GM12878 (cell line): ENCODE data around the gene AQP11. TPM values are rescaled to one million over a fixed set of nuclear protein-coding genes. Genes with fewer than 3 reads are reported as not detected.

ENCODE experiments used
- ATAC-seq: fragments of 200-7000 bp; cut with Tn5 transposase; 3 replicates; pipeline ENCODE4 v1.9.1; 2020; ENCODE audit warnings: mild to moderate bottlenecking, moderate library complexity
- BruUV-seq: library from RNA; stranded (reverse); fragments of 400-500 nt; replicated peaks from 2 replicates; lab custom pipeline; 2021; lab: Mats Ljungman, UMichigan
- CTCF ChIA-PET: fragments of 300-600 bp; sonication (Branson Sonifier 250); formaldehyde crosslinking; extraction: SDS; loops from one replicate; lab custom pipeline; 2021; ENCODE audit warnings: inconsistent platforms; lab: Yijun Ruan, JAX
- POLR2A ChIA-PET: fragments of 350-600 bp; formaldehyde crosslinking; extraction: SDS; loops from one replicate; lab custom pipeline; 2021; ENCODE audit warnings: inconsistent platforms; lab: Charles Lee
- RAD21 ChIA-PET: fragments of 300-600 bp; sonication (Branson Sonifier 250); formaldehyde crosslinking; loops from one replicate; lab custom pipeline; 2023; ENCODE audit warnings: antibody characterized with exemption; ENCODE audit not compliant: unreplicated experiment; lab: Charles Lee
- SMC1A ChIA-PET: fragments of 300-600 bp; sonication (Branson Sonifier 250); formaldehyde crosslinking; loops from one replicate; lab custom pipeline; 2023; ENCODE audit not compliant: unreplicated experiment, uncharacterized antibody; lab: Charles Lee
- DNase-seq: peaks from one replicate; pipeline ENCODE4 v3.0.0-alpha.2; 2011; ENCODE audit warnings: low read depth, low spot score
- FAIRE-seq: peaks from 3 replicates; lab custom pipeline; 2011; peaks lifted over from hg19 to GRCh38; lab: Jason Lieb, UNC
- H2AFZ ChIP-seq: 2 replicates; pipeline ENCODE4 v1.6.0; 2011; ENCODE audit warnings: low read depth, low read length, control low read depth; ENCODE audit not compliant: control insufficient read depth
- H3K27ac ChIP-seq: 2 replicates; pipeline ENCODE4 v1.5.1; 2011; ENCODE audit warnings: control low read depth; ENCODE audit not compliant: control insufficient read depth, insufficient read depth
- H3K27me3 ChIP-seq, 2 experiments: replicated peaks in 1 of 2; 2 replicates each; pipeline versions ENCODE4 v1.6.0 to v1.6.1; 2011; ENCODE audit warnings: low read length in 1 of 2; ENCODE audit not compliant: control insufficient read depth in 2 of 2, insufficient read depth in 2 of 2
- H3K36me3 ChIP-seq, 2 experiments: 2 replicates each; pipeline ENCODE4 v1.5.1; 2011; ENCODE audit warnings: low read length in 1 of 2; ENCODE audit not compliant: control insufficient read depth in 2 of 2, insufficient read depth in 2 of 2
- H3K4me1 ChIP-seq: 2 replicates; pipeline ENCODE4 v1.6.1; 2011; ENCODE audit warnings: mild to moderate bottlenecking, low read length, moderate library complexity, mixed read lengths; ENCODE audit not compliant: control insufficient read depth, insufficient read depth
- H3K4me2 ChIP-seq: 2 replicates; pipeline ENCODE4 v1.6.0; 2011; ENCODE audit warnings: control low read depth; ENCODE audit not compliant: control insufficient read depth, insufficient read depth
- H3K4me3 ChIP-seq: fragments of 200-600 bp; sonication (generic); 2 replicates; pipeline ENCODE4 v1.5.1; 2016
- H3K79me2 ChIP-seq: 2 replicates; pipeline ENCODE4 v1.6.0; 2011; ENCODE audit warnings: low read length; ENCODE audit not compliant: control insufficient read depth, insufficient read depth
- H3K9ac ChIP-seq: 2 replicates; pipeline ENCODE4 v1.8.0; 2011; ENCODE audit warnings: low read length, control low read depth, mixed read lengths; ENCODE audit not compliant: control insufficient read depth, insufficient read depth
- H3K9me3 ChIP-seq: replicated peaks from 3 replicates; pipeline ENCODE4 v1.5.1; 2011; ENCODE audit warnings: mild to moderate bottlenecking, low read length; ENCODE audit not compliant: control insufficient read depth, insufficient read depth
- H4K20me1 ChIP-seq: 2 replicates; pipeline ENCODE4 v1.6.0; 2011; ENCODE audit not compliant: control insufficient read depth, insufficient read depth
- ASH2L ChIP-seq: fragments of 300-600, 200-600 bp; sonication (generic); IDR thresholded peaks from 2 replicates; pipeline ENCODE4 v1.6.1; 2017; ENCODE audit warnings: low read depth, mild to moderate bottlenecking, borderline replicate concordance
- BACH1 ChIP-seq: fragments of 450-650 bp; IDR thresholded peaks from 2 replicates; pipeline ENCODE4 v1.6.1; 2017; ENCODE audit warnings: mild to moderate bottlenecking, borderline replicate concordance
- CREB1 ChIP-seq: IDR thresholded peaks from 2 replicates; pipeline ENCODE4 v1.6.1; 2012; ENCODE audit warnings: low read depth, mild to moderate bottlenecking, inconsistent platforms
- EZH2 ChIP-seq: IDR thresholded peaks from 2 replicates; pipeline ENCODE4 v1.6.1; 2012; ENCODE audit warnings: low read depth, mild to moderate bottlenecking, control low read depth, inconsistent platforms, low read length, borderline replicate concordance; ENCODE audit not compliant: control insufficient read depth
- HDAC2 ChIP-seq: fragments of 200-600 bp; sonication (generic); IDR thresholded peaks from 2 replicates; pipeline ENCODE4 v1.6.1; 2017
- JUNB ChIP-seq: IDR thresholded peaks from 2 replicates; pipeline ENCODE4 v1.6.1; 2016; ENCODE audit warnings: antibody characterized with exemption, mild to moderate bottlenecking
- KAT2A ChIP-seq: conservative IDR thresholded peaks from 2 replicates; pipeline ENCODE4 v1.6.1; 2011; ENCODE audit warnings: low read depth, low read length; ENCODE audit not compliant: control insufficient read depth
- NFXL1 ChIP-seq: fragments of 450-650 bp; IDR thresholded peaks from 2 replicates; pipeline ENCODE4 v1.6.1; 2017; ENCODE audit warnings: antibody characterized with exemption, mild to moderate bottlenecking, borderline replicate concordance
- NFYA ChIP-seq: IDR thresholded peaks from 2 replicates; pipeline ENCODE4 v1.6.1; 2011; ENCODE audit warnings: low read depth, mild to moderate bottlenecking, low read length, improper control_type of control experiment, borderline replicate concordance
- NR2C2 ChIP-seq: IDR thresholded peaks from 2 replicates; pipeline ENCODE4 v1.6.1; 2011; ENCODE audit warnings: borderline replicate concordance, low read depth; ENCODE audit not compliant: control insufficient read depth, insufficient read length
- NRF1 ChIP-seq: conservative IDR thresholded peaks from 2 replicates; pipeline ENCODE4 v1.6.1; 2011; ENCODE audit warnings: mild to moderate bottlenecking, low read depth, low read length, improper control_type of control experiment
- POLR2AphosphoS2 ChIP-seq: IDR thresholded peaks from 2 replicates; pipeline ENCODE4 v1.6.1; 2011; ENCODE audit warnings: low read depth, mild to moderate bottlenecking, low read length, improper control_type of control experiment, moderate library complexity
- SREBF1 ChIP-seq: IDR thresholded peaks from 2 replicates; pipeline ENCODE4 v1.6.1; 2012; ENCODE audit warnings: mild to moderate bottlenecking, low read length
- STAT3 ChIP-seq: IDR thresholded peaks from 2 replicates; pipeline ENCODE4 v1.6.1; 2011; ENCODE audit warnings: low read depth, low read length, improper control_type of control experiment
- WRNIP1 ChIP-seq: IDR thresholded peaks from 2 replicates; pipeline ENCODE4 v1.6.1; 2011; ENCODE audit warnings: low read depth, low read length, improper control_type of control experiment, borderline replicate concordance
- ZNF207 ChIP-seq: fragments of 450-650 bp; IDR thresholded peaks from 2 replicates; pipeline ENCODE4 v1.6.1; 2014; ENCODE audit warnings: antibody characterized with exemption, mild to moderate bottlenecking, borderline replicate concordance
- WGBS: methylation state at CpG from one replicate; pipeline ENCODE4 v1.1.6; 2016; ENCODE audit warnings: low lambda C conversion rate; ENCODE audit not compliant: insufficient replicate concordance, insufficient coverage; ENCODE audit errors: missing lambda C conversion rate; 5-methylcytosine and 5-hydroxymethylcytosine counted together
- in situ Hi-C: fragments of 300-500 bp; cut with MboI; formaldehyde crosslinking; loops from 9 replicates; pipeline ENCODE4 v1.14.3; 2018; ENCODE audit warnings: mixed read lengths
- intact Hi-C: fragments of 100-400 bp; cut with micrococcal nuclease; formaldehyde crosslinking; loops from one replicate; pipeline ENCODE4 v1.14.2; 2022; ENCODE audit not compliant: unreplicated experiment
- polyA plus RNA-seq, 11 experiments: library from polyadenylated mRNA; depleted of rRNA in 4 of 11; unstranded in 6 of 11; stranded (reverse) in 5 of 11; fragments of >200 nt; fragmentation: Nextera tagmentation in 4 of 11; fragmentation: Illumina TruSeq in 1 of 11; extraction: Ambion mirVana in 4 of 11; extraction: Trizol in 1 of 11; gene quantifications; 1 replicate in 1 of 11; 2 replicates in 10 of 11; pipeline versions ENCODE4 v1.2.1 to v1.2.3, GENCODE V29; 2011 to 2016; ENCODE audit warnings: inconsistent platforms in 2 of 11, missing spikeins in 2 of 11, low read depth in 1 of 11
- total RNA-seq, 4 experiments: library from RNA; depleted of rRNA in 3 of 4; stranded (reverse); fragments of >200 nt in 3 of 4; fragmentation: Illumina TruSeq in 1 of 4; extraction: Trizol in 1 of 4; gene quantifications; 2 replicates each; pipeline versions ENCODE4 v1.2.1 to v1.2.3, GENCODE V29; 2013 to 2021
- TF ChIP-seq, protein P1 (sequence below): IDR thresholded peaks from 2 replicates; pipeline ENCODE4 v1.6.1; 2012; ENCODE audit warnings: mild to moderate bottlenecking, low read depth, low read length
- TF ChIP-seq, protein P2 (sequence below): fragments of 450-650 bp; conservative IDR thresholded peaks from 2 replicates; pipeline ENCODE4 v1.6.1; 2017; ENCODE audit warnings: mild to moderate bottlenecking, moderate library complexity
- TF ChIP-seq, protein P3 (sequence below): IDR thresholded peaks from 2 replicates; pipeline ENCODE4 v1.6.1; 2011; ENCODE audit warnings: borderline replicate concordance, low read depth, mild to moderate bottlenecking, moderate library complexity, mixed read lengths, low read length; ENCODE audit not compliant: insufficient read depth; ENCODE audit errors: extremely low read length

The AQP11 gene
- total and polyA plus RNA-seq, 10 of the 15 experiments (the other 5 are each of a cell fraction or from before 2014, with no cell fraction given), result 0.14 to 2.1 (median 0.54) TPM

- intact Hi-C loops (no loop called here), in situ Hi-C loops (no loop called here)
- no peaks in the 10 kb centered on the region for H3K4me1 ChIP-seq
- FAIRE-seq (no peak), DNase-seq (no peak), ATAC-seq (no peak)
- ChIA-PET RAD21 (no interaction called here), CTCF (no interaction called here), POLR2A (no interaction called here), SMC1A (no interaction called here)
- H3K27me3 ChIP-seq, result no peaks in the 10 kb centered on the region
- no peak overlapping the region for H2AFZ ChIP-seq
- peaks cover 0 to 6% of the 10 kb centered on the region in 2 experiments; a peak in 1 of 4 replicates for H3K36me3 ChIP-seq
- no peaks in the 10 kb centered on the region for H3K79me2 ChIP-seq
- WGBS, result 100% methylated on average over 1 of the region's 1 CpG
- no peak overlapping the region for H3K4me3 ChIP-seq
- H3K27ac ChIP-seq, result no peak overlapping the region
- H3K9ac ChIP-seq, result no peak overlapping the region
- H3K4me2 ChIP-seq, result no peak overlapping the region
- no peaks in the 10 kb centered on the region for H3K9me3 ChIP-seq
- no TSS peak for BruUV-seq
- no peaks in the 10 kb centered on the region for H4K20me1 ChIP-seq
- no peak for TF ChIP-seq NFXL1
- no peak for TF ChIP-seq NRF1
- TF ChIP-seq, protein P1, sequence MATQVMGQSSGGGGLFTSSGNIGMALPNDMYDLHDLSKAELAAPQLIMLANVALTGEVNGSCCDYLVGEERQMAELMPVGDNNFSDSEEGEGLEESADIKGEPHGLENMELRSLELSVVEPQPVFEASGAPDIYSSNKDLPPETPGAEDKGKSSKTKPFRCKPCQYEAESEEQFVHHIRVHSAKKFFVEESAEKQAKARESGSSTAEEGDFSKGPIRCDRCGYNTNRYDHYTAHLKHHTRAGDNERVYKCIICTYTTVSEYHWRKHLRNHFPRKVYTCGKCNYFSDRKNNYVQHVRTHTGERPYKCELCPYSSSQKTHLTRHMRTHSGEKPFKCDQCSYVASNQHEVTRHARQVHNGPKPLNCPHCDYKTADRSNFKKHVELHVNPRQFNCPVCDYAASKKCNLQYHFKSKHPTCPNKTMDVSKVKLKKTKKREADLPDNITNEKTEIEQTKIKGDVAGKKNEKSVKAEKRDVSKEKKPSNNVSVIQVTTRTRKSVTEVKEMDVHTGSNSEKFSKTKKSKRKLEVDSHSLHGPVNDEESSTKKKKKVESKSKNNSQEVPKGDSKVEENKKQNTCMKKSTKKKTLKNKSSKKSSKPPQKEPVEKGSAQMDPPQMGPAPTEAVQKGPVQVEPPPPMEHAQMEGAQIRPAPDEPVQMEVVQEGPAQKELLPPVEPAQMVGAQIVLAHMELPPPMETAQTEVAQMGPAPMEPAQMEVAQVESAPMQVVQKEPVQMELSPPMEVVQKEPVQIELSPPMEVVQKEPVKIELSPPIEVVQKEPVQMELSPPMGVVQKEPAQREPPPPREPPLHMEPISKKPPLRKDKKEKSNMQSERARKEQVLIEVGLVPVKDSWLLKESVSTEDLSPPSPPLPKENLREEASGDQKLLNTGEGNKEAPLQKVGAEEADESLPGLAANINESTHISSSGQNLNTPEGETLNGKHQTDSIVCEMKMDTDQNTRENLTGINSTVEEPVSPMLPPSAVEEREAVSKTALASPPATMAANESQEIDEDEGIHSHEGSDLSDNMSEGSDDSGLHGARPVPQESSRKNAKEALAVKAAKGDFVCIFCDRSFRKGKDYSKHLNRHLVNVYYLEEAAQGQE, result no peak
- no peak for TF ChIP-seq JUNB
- TF ChIP-seq ASH2L, result no peak
- TF ChIP-seq EZH2, result no peak
- TF ChIP-seq NR2C2, result no peak
- TF ChIP-seq HDAC2, result no peak
- TF ChIP-seq CREB1, result no peak
- TF ChIP-seq STAT3, result no peak
- no peak for TF ChIP-seq KAT2A
- no peak for TF ChIP-seq WRNIP1
- TF ChIP-seq NFYA, result no peak
- no peak for TF ChIP-seq BACH1
- TF ChIP-seq SREBF1, result no peak
- TF ChIP-seq, protein P2, sequence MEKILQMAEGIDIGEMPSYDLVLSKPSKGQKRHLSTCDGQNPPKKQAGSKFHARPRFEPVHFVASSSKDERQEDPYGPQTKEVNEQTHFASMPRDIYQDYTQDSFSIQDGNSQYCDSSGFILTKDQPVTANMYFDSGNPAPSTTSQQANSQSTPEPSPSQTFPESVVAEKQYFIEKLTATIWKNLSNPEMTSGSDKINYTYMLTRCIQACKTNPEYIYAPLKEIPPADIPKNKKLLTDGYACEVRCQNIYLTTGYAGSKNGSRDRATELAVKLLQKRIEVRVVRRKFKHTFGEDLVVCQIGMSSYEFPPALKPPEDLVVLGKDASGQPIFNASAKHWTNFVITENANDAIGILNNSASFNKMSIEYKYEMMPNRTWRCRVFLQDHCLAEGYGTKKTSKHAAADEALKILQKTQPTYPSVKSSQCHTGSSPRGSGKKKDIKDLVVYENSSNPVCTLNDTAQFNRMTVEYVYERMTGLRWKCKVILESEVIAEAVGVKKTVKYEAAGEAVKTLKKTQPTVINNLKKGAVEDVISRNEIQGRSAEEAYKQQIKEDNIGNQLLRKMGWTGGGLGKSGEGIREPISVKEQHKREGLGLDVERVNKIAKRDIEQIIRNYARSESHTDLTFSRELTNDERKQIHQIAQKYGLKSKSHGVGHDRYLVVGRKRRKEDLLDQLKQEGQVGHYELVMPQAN, result no peak
- TF ChIP-seq, protein P3, sequence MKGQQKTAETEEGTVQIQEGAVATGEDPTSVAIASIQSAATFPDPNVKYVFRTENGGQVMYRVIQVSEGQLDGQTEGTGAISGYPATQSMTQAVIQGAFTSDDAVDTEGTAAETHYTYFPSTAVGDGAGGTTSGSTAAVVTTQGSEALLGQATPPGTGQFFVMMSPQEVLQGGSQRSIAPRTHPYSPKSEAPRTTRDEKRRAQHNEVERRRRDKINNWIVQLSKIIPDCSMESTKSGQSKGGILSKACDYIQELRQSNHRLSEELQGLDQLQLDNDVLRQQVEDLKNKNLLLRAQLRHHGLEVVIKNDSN, result no peak
- no peak for TF ChIP-seq POLR2AphosphoS2
- no peak for TF ChIP-seq ZNF207
Observed at GRCh38 chr11:77609234-77609633, 19.5 kb downstream of the AQP11 start.
